B cell (primary cell): ENCODE results near the gene TANGO6. TPM values are rescaled to one million over a fixed set of nuclear protein-coding genes. Genes with fewer than 3 reads are reported as not detected.

ENCODE experiments used
- ATAC-seq: fragments of 200-7000 bp; cut with Tn5 transposase; one replicate; pipeline ENCODE4 v1.10.0; 2021; ENCODE audit warnings: low read depth, mild to moderate bottlenecking, moderate number of reproducible peaks, moderate library complexity
- CTCF ChIA-PET: fragments of 350-600 bp; sonication (Branson Sonifier 250); formaldehyde crosslinking; loops from one replicate; lab custom pipeline; 2021; ENCODE audit warnings: antibody characterized with exemption, inconsistent platforms; lab: Charles Lee
- POLR2A ChIA-PET: fragments of 350-600 bp; sonication (Branson Sonifier 250); formaldehyde crosslinking; loops from one replicate; lab custom pipeline; 2021; ENCODE audit warnings: antibody characterized with exemption; lab: Charles Lee
- DNase-seq: peaks from one replicate; pipeline ENCODE4 v3.0.0; 2013
- H2AFZ ChIP-seq: 2 replicates; pipeline ENCODE4 v1.6.1; 2012; ENCODE audit warnings: mild to moderate bottlenecking, low read depth, low read length; ENCODE audit not compliant: insufficient read depth, poor library complexity, severe bottlenecking
- H3K27ac ChIP-seq, 2 donors: 1 replicate in 1 of 2; 2 replicates in 1 of 2; pipeline ENCODE4 v1.5.1; 2012 to 2013; ENCODE audit warnings: low read length in 2 of 2, mild to moderate bottlenecking in 2 of 2, moderate library complexity in 1 of 2
- H3K27me3 ChIP-seq, 4 experiments: fragments of 200-600 bp in 1 of 4; sonication (generic) in 1 of 4; replicated peaks in 1 of 4; 1 replicate in 2 of 4; 2 replicates in 2 of 4; pipeline versions ENCODE4 v1.6.1 to v1.7.0; 2013 to 2016; ENCODE audit warnings: low read length in 3 of 4, mild to moderate bottlenecking in 2 of 4, mixed read lengths in 1 of 4, moderate library complexity in 1 of 4; ENCODE audit not compliant: insufficient read depth in 4 of 4, control insufficient read depth in 3 of 4; ENCODE audit errors: control extremely low read depth in 1 of 4
- H3K36me3 ChIP-seq, 2 experiments: replicated peaks in 1 of 2; 1 replicate in 1 of 2; 2 replicates in 1 of 2; pipeline versions ENCODE4 v1.6.1 to v1.7.1; 2013; ENCODE audit warnings: low read length in 1 of 2; ENCODE audit not compliant: insufficient read depth in 2 of 2, control insufficient read depth in 1 of 2; ENCODE audit errors: control extremely low read depth in 1 of 2, extremely low read depth in 1 of 2
- H3K4me1 ChIP-seq, 2 donors: fragments of 200-600 bp in 1 of 2; sonication (generic) in 1 of 2; 1 replicate in 1 of 2; 2 replicates in 1 of 2; pipeline versions ENCODE4 v1.5.1 to v1.6.1; 2013 to 2017; ENCODE audit warnings: low read length in 2 of 2; ENCODE audit not compliant: control insufficient read depth in 2 of 2, insufficient read depth in 2 of 2
- H3K4me2 ChIP-seq: replicated peaks from 2 replicates; pipeline ENCODE3; 2012; ENCODE audit warnings: mild to moderate bottlenecking, low read depth, low read length; ENCODE audit not compliant: poor library complexity, severe bottlenecking
- H3K4me3 ChIP-seq, 5 experiments: fragments of 200-600 bp in 1 of 5; sonication (generic) in 1 of 5; 1 replicate in 3 of 5; 2 replicates in 2 of 5; pipeline versions ENCODE4 v1.5.1 to v1.7.0; 2011 to 2016; ENCODE audit warnings: low read length in 4 of 5, mild to moderate bottlenecking in 4 of 5, low read depth in 2 of 5, control low read depth in 1 of 5, moderate library complexity in 1 of 5; ENCODE audit not compliant: insufficient read depth in 1 of 5; ENCODE audit errors: control extremely low read depth in 1 of 5, extremely low read depth in 1 of 5
- H3K79me2 ChIP-seq: fragments of 200-600 bp; sonication (generic); one replicate; pipeline ENCODE4 v1.6.0; 2016; ENCODE audit warnings: low read length; ENCODE audit not compliant: control insufficient read depth, insufficient read depth
- H3K9ac ChIP-seq: fragments of 200-600 bp; sonication (generic); 2 replicates; pipeline ENCODE4 v1.6.1; 2017; ENCODE audit warnings: mild to moderate bottlenecking, low read length, moderate library complexity
- H3K9me3 ChIP-seq, 3 donors: one replicate each; pipeline versions ENCODE4 v1.6.1 to v1.7.1; 2013; ENCODE audit warnings: low read length in 2 of 3; ENCODE audit not compliant: control insufficient read depth in 2 of 3, insufficient read depth in 1 of 3; ENCODE audit errors: control extremely low read depth in 1 of 3
- H4K20me1 ChIP-seq: 2 replicates; pipeline ENCODE4 v1.6.0; 2012; ENCODE audit warnings: mild to moderate bottlenecking, low read length; ENCODE audit not compliant: insufficient read depth, control insufficient read depth, poor library complexity, severe bottlenecking
- H3K27ac Mint-ChIP-seq: one replicate; pipeline ENCODE4 v1.8.0; 2021; ENCODE audit warnings: mixed read lengths
- H3K27me3 Mint-ChIP-seq: one replicate; pipeline ENCODE4 v1.8.0; 2021; ENCODE audit warnings: mixed read lengths
- H3K4me1 Mint-ChIP-seq: one replicate; pipeline ENCODE4 v1.8.0; 2021; ENCODE audit warnings: mixed read lengths
- H3K4me3 Mint-ChIP-seq: one replicate; pipeline ENCODE4 v1.8.0; 2021; ENCODE audit warnings: mixed read lengths
- H3K9me3 Mint-ChIP-seq: one replicate; pipeline ENCODE4 v1.8.0; 2022; ENCODE audit warnings: mixed read lengths; ENCODE audit not compliant: insufficient read depth
- EZH2 ChIP-seq: IDR thresholded peaks from 2 replicates; pipeline ENCODE4 v1.6.1; 2012; ENCODE audit warnings: borderline replicate concordance, low read depth, mild to moderate bottlenecking, moderate library complexity, low read length; ENCODE audit not compliant: insufficient read depth, poor library complexity, severe bottlenecking
- WGBS: methylation state at CpG from one replicate; pipeline ENCODE4 v1.1.5; 2013; ENCODE audit warnings: missing lambda C conversion rate; ENCODE audit not compliant: insufficient coverage; 5-methylcytosine and 5-hydroxymethylcytosine counted together
- intact Hi-C: fragments of 100-400 bp; cut with micrococcal nuclease; formaldehyde crosslinking; loops from one replicate; pipeline ENCODE4 v1.10.0; 2022
- polyA plus RNA-seq: library from polyadenylated mRNA; depleted of rRNA; stranded (reverse); fragments of >200 nt; gene quantifications from 2 replicates; pipeline ENCODE4 v1.2.3, GENCODE V29; 2012
- total RNA-seq, 2 donors: library from RNA; stranded (reverse); fragments of 120-200 nt in 1 of 2; gene quantifications; 1 replicate in 1 of 2; 2 replicates in 1 of 2; pipeline versions ENCODE4 v1.2.3 to v1.2.4, GENCODE V29; 2013 to 2022
- TF ChIP-seq, protein P1 (sequence below): fragments of 200-600 bp; IDR thresholded peaks from one replicate; pipeline ENCODE4 v1.8.0; 2022; ENCODE audit warnings: antibody characterized with exemption, mild to moderate bottlenecking

Gene TANGO6
- total and polyA plus RNA-seq, 2 donors (not counting 1 experiment from before 2014, with no cell fraction given), result 8.0 to 42.8 TPM

DNA sequence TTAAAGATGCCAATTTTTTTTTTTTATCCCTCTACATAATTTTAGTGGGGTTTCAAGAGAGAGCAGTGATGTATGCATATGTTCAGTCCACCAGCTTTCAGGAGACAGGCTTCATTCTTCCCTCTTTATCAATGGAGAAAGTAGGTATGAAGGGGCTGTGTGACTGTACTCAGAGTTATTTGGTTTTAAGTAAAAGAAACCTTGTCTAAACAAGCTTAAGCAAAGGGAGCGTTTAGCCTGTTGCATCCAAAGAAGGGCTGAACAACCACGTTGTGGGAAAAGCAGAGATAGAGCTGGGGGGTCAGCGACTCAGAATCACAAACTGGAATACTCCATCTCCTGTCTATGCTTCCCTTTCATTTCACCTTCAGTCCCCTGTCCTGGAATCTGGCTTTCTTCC, 211.7 kb downstream of the TANGO6 start:
- TF ChIP-seq, protein P1, sequence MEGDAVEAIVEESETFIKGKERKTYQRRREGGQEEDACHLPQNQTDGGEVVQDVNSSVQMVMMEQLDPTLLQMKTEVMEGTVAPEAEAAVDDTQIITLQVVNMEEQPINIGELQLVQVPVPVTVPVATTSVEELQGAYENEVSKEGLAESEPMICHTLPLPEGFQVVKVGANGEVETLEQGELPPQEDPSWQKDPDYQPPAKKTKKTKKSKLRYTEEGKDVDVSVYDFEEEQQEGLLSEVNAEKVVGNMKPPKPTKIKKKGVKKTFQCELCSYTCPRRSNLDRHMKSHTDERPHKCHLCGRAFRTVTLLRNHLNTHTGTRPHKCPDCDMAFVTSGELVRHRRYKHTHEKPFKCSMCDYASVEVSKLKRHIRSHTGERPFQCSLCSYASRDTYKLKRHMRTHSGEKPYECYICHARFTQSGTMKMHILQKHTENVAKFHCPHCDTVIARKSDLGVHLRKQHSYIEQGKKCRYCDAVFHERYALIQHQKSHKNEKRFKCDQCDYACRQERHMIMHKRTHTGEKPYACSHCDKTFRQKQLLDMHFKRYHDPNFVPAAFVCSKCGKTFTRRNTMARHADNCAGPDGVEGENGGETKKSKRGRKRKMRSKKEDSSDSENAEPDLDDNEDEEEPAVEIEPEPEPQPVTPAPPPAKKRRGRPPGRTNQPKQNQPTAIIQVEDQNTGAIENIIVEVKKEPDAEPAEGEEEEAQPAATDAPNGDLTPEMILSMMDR, result no peak
- no peak for TF ChIP-seq EZH2
- intact Hi-C loops, result no loop called here
- WGBS, result 92% methylated on average over 3 of the region's 3 CpGs
- Histone ChIP-seq H3K4me2 (no peak overlapping the region), H3K9ac (no peak overlapping the region), H2AFZ (no peak overlapping the region), H3K79me2 (no peaks in the 10 kb centered on the region), H3K27ac (no peak overlapping the region), H3K36me3 (no peaks in the 10 kb centered on the region), H3K27me3 (no peaks in the 10 kb centered on the region), H3K4me1 (no peaks in the 10 kb centered on the region), H3K4me3 (no peak overlapping the region), H4K20me1 (no peaks in the 10 kb centered on the region), H3K9me3 (no peaks in the 10 kb centered on the region)
- Mint-ChIP-seq H3K4me3 (no peak overlapping the region), H3K27me3 (no peaks in the 10 kb centered on the region), H3K9me3 (no peaks in the 10 kb centered on the region), H3K27ac (no peak overlapping the region), H3K4me1 (no peaks in the 10 kb centered on the region)
- ATAC-seq, result no peak
- DNase-seq, result no peak
- POLR2A ChIA-PET, result no interaction called here
- CTCF ChIA-PET, result no interaction called here

DNA sequence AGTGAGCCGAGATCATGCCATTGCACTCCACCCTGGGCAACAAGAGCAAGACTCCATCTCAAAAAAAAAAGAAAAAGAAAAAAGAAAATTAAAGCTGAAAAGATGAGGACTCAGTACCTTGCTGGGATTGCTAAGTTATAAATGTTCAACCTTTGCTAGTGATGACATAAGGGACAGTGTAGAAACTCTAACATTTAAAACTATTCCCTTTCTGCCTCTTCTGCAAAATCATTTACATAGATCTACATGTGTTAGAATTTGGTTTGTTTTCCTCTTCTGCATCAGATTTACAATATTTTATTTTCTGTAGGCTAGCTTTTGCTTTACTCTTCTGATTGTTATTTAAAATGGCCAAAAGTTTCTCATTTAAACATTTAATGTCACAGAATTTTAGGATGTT, 212.6 kb downstream of the TANGO6 start:
- no peaks in the 10 kb centered on the region for H3K4me1 ChIP-seq
- no peak overlapping the region for H2AFZ ChIP-seq
- Mint-ChIP-seq H3K9me3 (no peaks in the 10 kb centered on the region), H3K4me3 (no peak overlapping the region), H3K4me1 (no peaks in the 10 kb centered on the region), H3K27ac (no peak overlapping the region), H3K27me3 (no peaks in the 10 kb centered on the region)
- WGBS, result no CpG with 5 or more reads among the region's 1 CpG
- H3K4me3 ChIP-seq, result no peak overlapping the region
- no peak overlapping the region for H3K27ac ChIP-seq
- H4K20me1 ChIP-seq, result no peaks in the 10 kb centered on the region
- DNase-seq (no peak), ATAC-seq (no peak)
- H3K27me3 ChIP-seq, result no peaks in the 10 kb centered on the region
- H3K79me2 ChIP-seq, result no peaks in the 10 kb centered on the region
- H3K9me3 ChIP-seq, result no peaks in the 10 kb centered on the region
- ChIA-PET POLR2A (no interaction called here), CTCF (no interaction called here)
- H3K4me2 ChIP-seq, result no peak overlapping the region
- intact Hi-C loops, result no loop called here
- TF ChIP-seq, protein P1, result no peak
- TF ChIP-seq EZH2, result no peak
- no peak overlapping the region for H3K9ac ChIP-seq
- H3K36me3 ChIP-seq, result no peaks in the 10 kb centered on the region
